ENCODE measurements around the gene WBP1L. TPM values are rescaled to one million over a fixed set of nuclear protein-coding genes. Genes with fewer than 3 reads are reported as not detected.

The WBP1L gene
- total RNA-seq, 4 donors from 2014 or later, result 92.8 to 185 (median 154) TPM

- TF ChIP-seq CTCF (IDR thresholded peaks at IDR 0.05; ENCODE audit: low read depth), result no peak
These were observed 69.3 kb downstream of the WBP1L start for GRCh38 chr10:102813017-102813541.

GRCh38 chr10:102813734-102814452 lies 70.1 kb downstream of the WBP1L start:
- no peak for TF ChIP-seq CTCF (IDR thresholded peaks at IDR 0.05; ENCODE audit: low read depth)

- TF ChIP-seq CTCF (IDR thresholded peaks at IDR 0.05; ENCODE audit: low read depth), result no peak
These were observed 70.7 kb downstream of the WBP1L start for GRCh38 chr10:102814453-102814871.

- TF ChIP-seq CTCF (IDR thresholded peaks at IDR 0.05; ENCODE audit: low read depth), result no peak
These were observed 71.3 kb downstream of the WBP1L start for GRCh38 chr10:102814873-102815661.

GRCh38 chr10:102815790-102816549 lies 72.2 kb downstream of the WBP1L start:
- no peak for TF ChIP-seq CTCF (IDR thresholded peaks at IDR 0.05; ENCODE audit: low read depth)

- TF ChIP-seq CTCF (IDR thresholded peaks at IDR 0.05; ENCODE audit: low read depth), result no peak
These were observed 73.4 kb downstream of the WBP1L start for GRCh38 chr10:102817175-102817574.
